IMR-90 (cell line): Measurements from ENCODE around the gene MFAP3. TPM values are rescaled to one million over a fixed set of nuclear protein-coding genes. Genes with fewer than 3 reads are reported as not detected.

Experiments
- ATAC-seq: fragments of 200-7000 bp; cut with Tn5 transposase; 2 replicates; pipeline ENCODE4 v1.9.1; 2020; ENCODE audit warnings: low read depth, mild to moderate bottlenecking, moderate library complexity
- BruUV-seq: library from RNA; stranded (reverse); fragments of 400-500 nt; replicated peaks from 2 replicates; lab custom pipeline; 2021; lab: Mats Ljungman, UMichigan
- CTCF ChIA-PET: fragments of 300-600 bp; formaldehyde crosslinking; extraction: SDS; loops from one replicate; lab custom pipeline; 2021; ENCODE audit warnings: antibody characterized with exemption; lab: Yijun Ruan, JAX
- POLR2A ChIA-PET: fragments of 300-600 bp; sonication (Branson Sonifier 250); formaldehyde crosslinking; loops from one replicate; lab custom pipeline; 2022; ENCODE audit warnings: antibody characterized with exemption; ENCODE audit not compliant: unreplicated experiment; lab: Charles Lee
- DNase-seq: peaks from one replicate; pipeline ENCODE4 v3.0.0; 2013
- H2AFZ ChIP-seq: replicated peaks from 2 replicates; pipeline ENCODE3; 2013; ENCODE audit warnings: low read length, mild to moderate bottlenecking; ENCODE audit not compliant: poor library complexity
- H2AK5ac ChIP-seq: 2 replicates; pipeline ENCODE4 v1.6.1; 2013; ENCODE audit warnings: low read depth, low read length, inconsistent platforms
- H2AK9ac ChIP-seq: replicated peaks from 2 replicates; pipeline ENCODE3; 2013; ENCODE audit warnings: mild to moderate bottlenecking, low read depth, low read length, moderate library complexity; ENCODE audit not compliant: poor library complexity
- H2BK120ac ChIP-seq: 2 replicates; pipeline ENCODE4 v1.6.1; 2013; ENCODE audit warnings: low read depth, low read length, inconsistent platforms
- H2BK15ac ChIP-seq: 3 replicates; pipeline ENCODE4 v1.6.1; 2013; ENCODE audit warnings: low read depth, low read length, inconsistent platforms
- H2BK20ac ChIP-seq: 2 replicates; pipeline ENCODE4 v1.6.1; 2013; ENCODE audit warnings: low read depth, mild to moderate bottlenecking, inconsistent platforms, low read length, moderate library complexity
- H2BK5ac ChIP-seq: 2 replicates; pipeline ENCODE4 v1.6.1; 2013; ENCODE audit warnings: mild to moderate bottlenecking, low read depth, low read length, inconsistent platforms; ENCODE audit not compliant: poor library complexity, severe bottlenecking
- H3K14ac ChIP-seq: replicated peaks from 2 replicates; pipeline ENCODE4 v1.6.1; 2013; ENCODE audit warnings: low read depth, low read length, inconsistent platforms
- H3K18ac ChIP-seq: 2 replicates; pipeline ENCODE4 v1.6.1; 2013; ENCODE audit warnings: low read depth, low read length, control low read depth
- H3K23ac ChIP-seq: 2 replicates; pipeline ENCODE4 v1.6.1; 2013; ENCODE audit warnings: low read depth, low read length, inconsistent platforms
- H3K27ac ChIP-seq: 2 replicates; pipeline ENCODE4 v1.5.1; 2013; ENCODE audit warnings: mild to moderate bottlenecking, control low read depth, low read length; ENCODE audit not compliant: insufficient read depth
- H3K27me3 ChIP-seq: 2 replicates; pipeline ENCODE4 v1.6.1; 2013; ENCODE audit warnings: low read length; ENCODE audit not compliant: control insufficient read depth, insufficient read depth
- H3K36me3 ChIP-seq: 2 replicates; pipeline ENCODE4 v1.6.1; 2013; ENCODE audit warnings: low read length, mixed read lengths; ENCODE audit not compliant: control insufficient read depth, insufficient read depth
- H3K4ac ChIP-seq: 2 replicates; pipeline ENCODE4 v1.6.1; 2013; ENCODE audit warnings: low read depth, low read length, inconsistent platforms
- H3K4me1 ChIP-seq: 2 replicates; pipeline ENCODE4 v1.6.1; 2013; ENCODE audit warnings: low read length, mixed read lengths; ENCODE audit not compliant: control insufficient read depth, insufficient read depth
- H3K4me2 ChIP-seq: 2 replicates; pipeline ENCODE4 v1.6.1; 2013; ENCODE audit warnings: low read depth, mild to moderate bottlenecking, control low read depth, low read length, moderate library complexity
- H3K4me3 ChIP-seq: 2 replicates; pipeline ENCODE4 v1.5.1; 2013; ENCODE audit warnings: low read depth, mild to moderate bottlenecking, control low read depth, low read length, moderate library complexity; ENCODE audit not compliant: insufficient read depth
- H3K56ac ChIP-seq: 2 replicates; pipeline ENCODE4 v1.6.1; 2013; ENCODE audit warnings: low read length, inconsistent platforms; ENCODE audit not compliant: insufficient read depth; ENCODE audit errors: extremely low read depth
- H3K79me1 ChIP-seq, 2 experiments: 2 replicates each; pipeline ENCODE4 v1.6.1; 2013; ENCODE audit warnings: low read length in 2 of 2, inconsistent platforms in 1 of 2, low read depth in 1 of 2
- H3K9ac ChIP-seq: 2 replicates; pipeline ENCODE4 v1.6.1; 2013; ENCODE audit warnings: low read depth, low read length, control low read depth
- H3K9me1 ChIP-seq: 2 replicates; pipeline ENCODE4 v1.6.1; 2013; ENCODE audit warnings: low read length, inconsistent platforms; ENCODE audit not compliant: insufficient read depth
- H3K9me3 ChIP-seq: 2 replicates; pipeline ENCODE4 v1.6.1; 2013; ENCODE audit warnings: low read length; ENCODE audit not compliant: control insufficient read depth, insufficient read depth
- H4K20me1 ChIP-seq: 2 replicates; pipeline ENCODE4 v1.6.1; 2013; ENCODE audit warnings: low read length, inconsistent platforms; ENCODE audit not compliant: insufficient read depth
- H4K5ac ChIP-seq: 2 replicates; pipeline ENCODE4 v1.6.1; 2013; ENCODE audit warnings: mild to moderate bottlenecking, low read depth, low read length, control low read depth
- H4K8ac ChIP-seq, 2 experiments: 2 replicates each; pipeline ENCODE4 v1.6.1; 2013; ENCODE audit warnings: low read depth in 2 of 2, low read length in 2 of 2, control low read depth in 1 of 2, inconsistent platforms in 1 of 2
- H4K91ac ChIP-seq: 2 replicates; pipeline ENCODE4 v1.6.1; 2013; ENCODE audit warnings: low read depth, low read length, inconsistent platforms; ENCODE audit not compliant: insufficient read depth
- BHLHE40 ChIP-seq: fragments of 150-350 bp; IDR thresholded peaks from 2 replicates; pipeline ENCODE4 v1.6.1; 2016; ENCODE audit warnings: mild to moderate bottlenecking, low read depth, low read length
- CHD1 ChIP-seq: IDR thresholded peaks from 2 replicates; pipeline ENCODE4 v1.6.1; 2012; ENCODE audit warnings: low read depth, low read length, improper control_type of control experiment
- FOS ChIP-seq: fragments of 150-350 bp; IDR thresholded peaks from 2 replicates; pipeline ENCODE4 v1.6.1; 2016; ENCODE audit warnings: low read depth, low read length
- MAFK ChIP-seq: IDR thresholded peaks from 2 replicates; pipeline ENCODE4 v1.6.1; 2012; ENCODE audit warnings: low read depth, low read length, improper control_type of control experiment
- MAZ ChIP-seq: IDR thresholded peaks from 2 replicates; pipeline ENCODE4 v1.6.1; 2012; ENCODE audit warnings: low read depth, mild to moderate bottlenecking, low read length, improper control_type of control experiment, moderate library complexity, borderline replicate concordance
- NFE2L2 ChIP-seq: fragments of 150-350 bp; IDR thresholded peaks from 2 replicates; pipeline ENCODE4 v1.6.1; 2016; ENCODE audit warnings: low read depth, mild to moderate bottlenecking, low read length
- POLR2A ChIP-seq: IDR thresholded peaks from 2 replicates; pipeline ENCODE4 v1.6.1; 2012; ENCODE audit warnings: mild to moderate bottlenecking, low read depth, low read length
- RAD21 ChIP-seq: IDR thresholded peaks from 2 replicates; pipeline ENCODE4 v1.6.1; 2012; ENCODE audit warnings: low read length, improper control_type of control experiment
- RCOR1 ChIP-seq: IDR thresholded peaks from 2 replicates; pipeline ENCODE4 v1.6.1; 2012; ENCODE audit warnings: mild to moderate bottlenecking, low read length, improper control_type of control experiment; ENCODE audit not compliant: insufficient replicate concordance
- RFX5 ChIP-seq: IDR thresholded peaks from 2 replicates; pipeline ENCODE4 v1.8.0; 2012; ENCODE audit warnings: low read depth, mild to moderate bottlenecking, low read length, moderate library complexity
- SMC3 ChIP-seq: fragments of 150-350 bp; IDR thresholded peaks from 2 replicates; pipeline ENCODE4 v1.6.1; 2016; ENCODE audit warnings: low read depth, mild to moderate bottlenecking, antibody characterized with exemption, low read length, moderate library complexity
- USF2 ChIP-seq: fragments of 150-350 bp; IDR thresholded peaks from 2 replicates; pipeline ENCODE4 v1.6.1; 2017; ENCODE audit warnings: mild to moderate bottlenecking, antibody characterized with exemption, low read length, low read depth
- WGBS, 2 experiments: methylation state at CpG; one replicate each; pipeline versions ENCODE4 v1.1.5 to v1.1.7; 2013; ENCODE audit warnings: missing lambda C conversion rate in 2 of 2; ENCODE audit not compliant: insufficient read length in 1 of 2; ENCODE audit errors: extremely low coverage in 2 of 2; 5-methylcytosine and 5-hydroxymethylcytosine counted together
- dilution Hi-C: fragments of 300-500 bp; cut with HindIII; formaldehyde crosslinking; loops from one replicate; pipeline ENCODE4 v1.14.3; 2018; ENCODE audit warnings: low sequenced_read_pairs; ENCODE audit not compliant: unreplicated experiment
- in situ Hi-C: fragments of 300-500 bp; cut with MboI; formaldehyde crosslinking; loops from 3 replicates; pipeline ENCODE4 v1.14.3; 2019; ENCODE audit warnings: low sequenced_read_pairs, inconsistent platforms, mixed read lengths
- intact Hi-C: fragments of 100-400 bp; cut with micrococcal nuclease; formaldehyde crosslinking; loops from 2 replicates; pipeline ENCODE4 v1.10.0; 2022
- polyA plus RNA-seq, 3 experiments: library from polyadenylated mRNA; depleted of rRNA; stranded (reverse); fragments of >200 nt; gene quantifications; 2 replicates each; pipeline ENCODE4 v1.2.3, GENCODE V29; 2012; ENCODE audit warnings: low replicate concordance in 1 of 3
- total RNA-seq: library from RNA; depleted of rRNA; stranded (reverse); fragments of >200 nt; gene quantifications from 2 replicates; pipeline ENCODE4 v1.2.3, GENCODE V29; 2012

Gene MFAP3
- total and polyA plus RNA-seq, 2 of the 4 experiments (the other 2 are of a cell fraction) = 15.2 to 67.0 TPM

- Histone ChIP-seq H3K4me1 (no peaks in the 10 kb centered on the region), H3K4me3 (no peak overlapping the region), H2BK15ac (no peak overlapping the region), H3K9me3 (no peaks in the 10 kb centered on the region), H2BK120ac (no peak overlapping the region), H3K9me1 (no peaks in the 10 kb centered on the region), H3K36me3 (no peaks in the 10 kb centered on the region), H2AK9ac (no peak overlapping the region), H3K4me2 (no peak overlapping the region), H3K4ac (no peak overlapping the region), H3K27ac (no peak overlapping the region), H4K5ac (no peak overlapping the region), H3K14ac (no peak overlapping the region), H2AK5ac (no peak overlapping the region), H2AFZ (no peak overlapping the region), H3K27me3 (peaks cover 19% of the 10 kb centered on the region), H4K20me1 (no peaks in the 10 kb centered on the region), H3K23ac (no peak overlapping the region), H2BK5ac (no peak overlapping the region), H2BK20ac (no peak overlapping the region), H4K91ac (no peak overlapping the region), H3K79me1 (no peaks in the 10 kb centered on the region), H3K56ac (no peak overlapping the region), H3K18ac (no peak overlapping the region), H4K8ac (no peak overlapping the region), H3K9ac (no peak overlapping the region)
- no TSS peak for BruUV-seq
- 64% methylated on average over 2 of the region's 6 CpGs; no CpG with 5 or more reads in 1 of the 2 experiments for WGBS, 2 experiments
- in situ Hi-C loops (no loop called here), intact Hi-C loops (no loop called here), dilution Hi-C loops (no loop called here)
- CTCF ChIA-PET = interaction anchor here (0.6 kb wide), 1 partner anchor 117 kb away, joined by 3 read pairs; no protein-coding TSS in a partner anchor
- ATAC-seq = no peak
- POLR2A ChIA-PET = no interaction called here
- no peak for DNase-seq
- TF ChIP-seq MAFK (no peak), POLR2A (no peak), SMC3 (no peak), USF2 (no peak), NFE2L2 (no peak), CHD1 (no peak), RAD21 (no peak), BHLHE40 (no peak), RCOR1 (no peak), FOS (no peak), RFX5 (no peak), MAZ (no peak)
Observed at GRCh38 chr5:154090656-154091055, 51.9 kb downstream of the MFAP3 start.
